Neural progenitor cell (in vitro differentiated cells): ENCODE measurements around the gene MFAP3. TPM values are rescaled to one million over a fixed set of nuclear protein-coding genes. Genes with fewer than 3 reads are reported as not detected.

Experiments used
- DNase-seq: peaks from one replicate; pipeline ENCODE4 v3.0.0-alpha.2; 2016; ENCODE audit warnings: low spot score
- H2AFZ ChIP-seq: fragments of 200-600 bp; sonication (generic); replicated peaks from 2 replicates; pipeline ENCODE4 v1.6.1; 2016; ENCODE audit warnings: antibody characterized with exemption
- H3F3A ChIP-seq: fragments of 200-600 bp; sonication (generic); 2 replicates; pipeline ENCODE4 v1.6.1; 2016; ENCODE audit warnings: antibody characterized with exemption, low read depth
- H3K27ac ChIP-seq: fragments of 200-600 bp; sonication (generic); 2 replicates; pipeline ENCODE4 v1.5.1; 2016; ENCODE audit warnings: mild to moderate bottlenecking
- H3K27me3 ChIP-seq: fragments of 200-600 bp; sonication (generic); 2 replicates; pipeline ENCODE4 v1.6.1; 2016; ENCODE audit warnings: mild to moderate bottlenecking, moderate library complexity
- H3K36me3 ChIP-seq: fragments of 200-600 bp; sonication (generic); 2 replicates; pipeline ENCODE4 v1.5.1; 2016
- H3K4me1 ChIP-seq: fragments of 200-600 bp; sonication (generic); 2 replicates; pipeline ENCODE4 v1.6.1; 2016; ENCODE audit warnings: mixed run types
- H3K4me2 ChIP-seq: fragments of 200-600 bp; sonication (generic); 2 replicates; pipeline ENCODE4 v1.6.1; 2016
- H3K4me3 ChIP-seq: fragments of 200-600 bp; sonication (generic); 2 replicates; pipeline ENCODE4 v1.5.1; 2016
- H3K79me2 ChIP-seq: fragments of 200-600 bp; sonication (generic); 2 replicates; pipeline ENCODE4 v1.6.1; 2016; ENCODE audit warnings: low read depth
- H3K9ac ChIP-seq: fragments of 200-600 bp; sonication (generic); 2 replicates; pipeline ENCODE4 v1.6.1; 2016
- H3K9me3 ChIP-seq: fragments of 200-600 bp; sonication (generic); 2 replicates; pipeline ENCODE4 v1.5.1; 2016; ENCODE audit warnings: low read depth
- H4K20me1 ChIP-seq: fragments of 200-600 bp; sonication (generic); 2 replicates; pipeline ENCODE4 v1.6.1; 2016; ENCODE audit warnings: low read depth
- H3K27ac Mint-ChIP-seq: 3 replicates; pipeline ENCODE4 v1.8.0; 2021; ENCODE audit warnings: mixed read lengths
- H3K27me3 Mint-ChIP-seq: 2 replicates; pipeline ENCODE4 v1.8.0; 2022; ENCODE audit warnings: low read depth, mild to moderate bottlenecking, inconsistent platforms, moderate library complexity, mixed read lengths; ENCODE audit not compliant: insufficient read depth
- H3K36me3 Mint-ChIP-seq: 3 replicates; pipeline ENCODE4 v1.8.0; 2021; ENCODE audit warnings: mixed read lengths
- H3K4me1 Mint-ChIP-seq: 3 replicates; pipeline ENCODE4 v1.8.0; 2021; ENCODE audit warnings: mixed read lengths
- H3K4me3 Mint-ChIP-seq: 3 replicates; pipeline ENCODE4 v1.8.0; 2021; ENCODE audit warnings: mild to moderate bottlenecking, moderate library complexity, mixed read lengths
- H3K9me3 Mint-ChIP-seq: 3 replicates; pipeline ENCODE4 v1.8.0; 2020; ENCODE audit warnings: mixed read lengths
- EZH2 ChIP-seq: fragments of 200-600 bp; sonication (generic); IDR thresholded peaks from 2 replicates; pipeline ENCODE4 v1.6.1; 2017; ENCODE audit warnings: antibody characterized with exemption, mild to moderate bottlenecking, moderate library complexity
- EZH2phosphoT487 ChIP-seq: fragments of 200-600 bp; sonication (generic); IDR thresholded peaks from 2 replicates; pipeline ENCODE4 v1.6.1; 2017; ENCODE audit warnings: antibody characterized with exemption
- total RNA-seq: library from RNA; depleted of rRNA; stranded (reverse); fragments of >200 nt; gene quantifications from 2 replicates; pipeline ENCODE4 v1.2.3, GENCODE V29; 2015; ENCODE audit warnings: low replicate concordance
- TF ChIP-seq, protein P1 (sequence below): fragments of 200-600 bp; sonication (generic); IDR thresholded peaks from 2 replicates; pipeline ENCODE4 v1.5.1; 2017; ENCODE audit warnings: antibody characterized with exemption, mild to moderate bottlenecking

Gene MFAP3
- total RNA-seq = 63.6 and 89.7 TPM in 2 replicates

- TF ChIP-seq, protein P1, sequence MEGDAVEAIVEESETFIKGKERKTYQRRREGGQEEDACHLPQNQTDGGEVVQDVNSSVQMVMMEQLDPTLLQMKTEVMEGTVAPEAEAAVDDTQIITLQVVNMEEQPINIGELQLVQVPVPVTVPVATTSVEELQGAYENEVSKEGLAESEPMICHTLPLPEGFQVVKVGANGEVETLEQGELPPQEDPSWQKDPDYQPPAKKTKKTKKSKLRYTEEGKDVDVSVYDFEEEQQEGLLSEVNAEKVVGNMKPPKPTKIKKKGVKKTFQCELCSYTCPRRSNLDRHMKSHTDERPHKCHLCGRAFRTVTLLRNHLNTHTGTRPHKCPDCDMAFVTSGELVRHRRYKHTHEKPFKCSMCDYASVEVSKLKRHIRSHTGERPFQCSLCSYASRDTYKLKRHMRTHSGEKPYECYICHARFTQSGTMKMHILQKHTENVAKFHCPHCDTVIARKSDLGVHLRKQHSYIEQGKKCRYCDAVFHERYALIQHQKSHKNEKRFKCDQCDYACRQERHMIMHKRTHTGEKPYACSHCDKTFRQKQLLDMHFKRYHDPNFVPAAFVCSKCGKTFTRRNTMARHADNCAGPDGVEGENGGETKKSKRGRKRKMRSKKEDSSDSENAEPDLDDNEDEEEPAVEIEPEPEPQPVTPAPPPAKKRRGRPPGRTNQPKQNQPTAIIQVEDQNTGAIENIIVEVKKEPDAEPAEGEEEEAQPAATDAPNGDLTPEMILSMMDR = no peak
- peak; percentile 36 for TF ChIP-seq EZH2
- H3K27me3 Mint-ChIP-seq = no peaks in the 10 kb centered on the region
- Histone ChIP-seq H2AFZ (peak within 1 kb of the TSS; percentile 30), H3K79me2 (peaks cover 25% of the 10 kb centered on the region), H3K9ac (peak within 1 kb of the TSS; percentile 65), H3K4me3 (peak within 1 kb of the TSS; percentile 80), H3K27me3 (no peaks in the 10 kb centered on the region), H3K27ac (no peak within 1 kb of the TSS), H3K4me1 (peaks cover 10% of the 10 kb centered on the region), H4K20me1 (peaks cover 15% of the 10 kb centered on the region), H3K4me2 (peak within 1 kb of the TSS; percentile 88), H3K9me3 (no peaks in the 10 kb centered on the region), H3F3A (peaks cover 13% of the 10 kb centered on the region), H3K36me3 (no peaks in the 10 kb centered on the region)
- peak within 1 kb of the TSS; percentile 96 for H3K4me3 Mint-ChIP-seq
- peak; percentile 92 for DNase-seq
- H3K9me3 Mint-ChIP-seq = no peaks in the 10 kb centered on the region
- peak within 1 kb of the TSS; percentile 74 for H3K27ac Mint-ChIP-seq
- peaks cover 16% of the 10 kb centered on the region for H3K4me1 Mint-ChIP-seq
- no peaks in the 10 kb centered on the region for H3K36me3 Mint-ChIP-seq
Observed at GRCh38 chr5:154038707-154039457, at the start of gene MFAP3, which contains the start of gene FAM114A2. Gene MFAP3 (plus strand): TSS chr5:154038967. CDS start chr5:154049723, 10,756 bp downstream. Gene FAM114A2 (minus strand): TSS chr5:154038910. CDS start chr5:154034953, 3,957 bp downstream.

GRCh38 chr5:153991168-153991567 lies 47.6 kb upstream of the MFAP3 start:
- H3K36me3 ChIP-seq = no peaks in the 10 kb centered on the region

GRCh38 chr5:153998010-153998409 lies 40.8 kb upstream of the MFAP3 start:
- TF ChIP-seq, protein P1 = no peak
- TF ChIP-seq EZH2 (no peak), EZH2phosphoT487 (no peak)
- no peak overlapping the region for H3K4me2 ChIP-seq
- H3K4me3 ChIP-seq = no peak overlapping the region
- no peak for DNase-seq
- Mint-ChIP-seq H3K9me3 (no peaks in the 10 kb centered on the region), H3K4me3 (no peak overlapping the region), H3K27me3 (no peaks in the 10 kb centered on the region), H3K4me1 (no peaks in the 10 kb centered on the region), H3K36me3 (peaks cover 17% of the 10 kb centered on the region), H3K27ac (no peak overlapping the region)
- no peaks in the 10 kb centered on the region for H3K36me3 ChIP-seq
- H2AFZ ChIP-seq = no peak overlapping the region
- H3K9me3 ChIP-seq = no peaks in the 10 kb centered on the region
- no peak overlapping the region for H3K27ac ChIP-seq
- no peaks in the 10 kb centered on the region for H3F3A ChIP-seq
- H4K20me1 ChIP-seq = no peaks in the 10 kb centered on the region
- no peaks in the 10 kb centered on the region for H3K79me2 ChIP-seq
- H3K9ac ChIP-seq = no peak overlapping the region
- no peaks in the 10 kb centered on the region for H3K4me1 ChIP-seq
- no peaks in the 10 kb centered on the region for H3K27me3 ChIP-seq

More at GRCh38 chr5:153991168-153991567, 47.6 kb upstream of the MFAP3 start:
- H4K20me1 ChIP-seq = no peaks in the 10 kb centered on the region
- no peak for TF ChIP-seq EZH2phosphoT487
- TF ChIP-seq EZH2 = no peak
- TF ChIP-seq, protein P1 = no peak
- no peaks in the 10 kb centered on the region for H3K9me3 Mint-ChIP-seq
- H3K27me3 Mint-ChIP-seq = peaks cover 2% of the 10 kb centered on the region
- H3K4me3 Mint-ChIP-seq = no peak overlapping the region
- no peak overlapping the region for H3K27ac ChIP-seq
- DNase-seq = no peak
- H3K4me1 Mint-ChIP-seq = no peaks in the 10 kb centered on the region
- no peaks in the 10 kb centered on the region for H3K9me3 ChIP-seq
- no peak overlapping the region for H3K4me2 ChIP-seq
- no peaks in the 10 kb centered on the region for H3K79me2 ChIP-seq
- H3K4me1 ChIP-seq = no peaks in the 10 kb centered on the region
- H2AFZ ChIP-seq = no peak overlapping the region
- peaks cover 3% of the 10 kb centered on the region for H3K36me3 Mint-ChIP-seq
- H3K9ac ChIP-seq = no peak overlapping the region
- H3F3A ChIP-seq = no peaks in the 10 kb centered on the region
- no peak overlapping the region for H3K27ac Mint-ChIP-seq
- H3K27me3 ChIP-seq = no peaks in the 10 kb centered on the region
- no peak overlapping the region for H3K4me3 ChIP-seq
